HL-60 (cell line): ENCODE results near the gene MYH11.

Experiments
- DNase-seq, 2 experiments: peaks; one replicate each; pipeline ENCODE4 v3.0.0-alpha.2; 2010 to 2020; ENCODE audit warnings: low read depth in 1 of 2, low spot score in 1 of 2
- H3K27ac ChIP-seq: fragments of 250-450 bp; sonication (Bioruptor Pico); replicated peaks from 2 replicates; pipeline ENCODE4 v1.5.1; 2020; ENCODE audit warnings: mild to moderate bottlenecking, moderate library complexity
- H3K27me3 ChIP-seq: fragments of 250-450 bp; sonication (Bioruptor Pico); 2 replicates; pipeline ENCODE4 v1.5.1; 2021; ENCODE audit warnings: mild to moderate bottlenecking, moderate library complexity; ENCODE audit not compliant: insufficient read depth, poor library complexity, severe bottlenecking
- H3K4me3 ChIP-seq: replicated peaks from 2 replicates; pipeline ENCODE4 v1.5.1; 2011; ENCODE audit warnings: mild to moderate bottlenecking, control low read depth, low read length; ENCODE audit not compliant: insufficient read depth
- CTCF ChIP-seq: IDR thresholded peaks from one replicate; pipeline ENCODE4 v1.5.1; 2011; ENCODE audit warnings: low read length, control low read depth, inconsistent platforms; ENCODE audit not compliant: insufficient read depth
- GABPA ChIP-seq: IDR thresholded peaks from 2 replicates; pipeline ENCODE4 v1.6.1; 2012; ENCODE audit warnings: low read depth
- POLR2AphosphoS5 ChIP-seq: IDR thresholded peaks from 2 replicates; pipeline ENCODE4 v1.6.1; 2012; ENCODE audit warnings: low read depth
- REST ChIP-seq: IDR thresholded peaks from 2 replicates; pipeline ENCODE4 v1.6.1; 2012; ENCODE audit warnings: low read depth; ENCODE audit not compliant: insufficient replicate concordance
- SPI1 ChIP-seq: IDR thresholded peaks from 2 replicates; pipeline ENCODE4 v1.6.1; 2012; ENCODE audit warnings: low read depth, mild to moderate bottlenecking, borderline replicate concordance

The MYH11 gene

GRCh38 chr16:15759070-15759469, 97.8 kb downstream of the MYH11 start:
- H3K27me3 ChIP-seq: no peaks in the 10 kb centered on the region
- H3K4me3 ChIP-seq: no peak overlapping the region
- no peak overlapping the region for H3K27ac ChIP-seq
- TF ChIP-seq CTCF (no peak), REST (no peak), POLR2AphosphoS5 (no peak), GABPA (no peak), SPI1 (no peak)
- DNase-seq: no peak

- Histone ChIP-seq H3K27me3 (no peaks in the 10 kb centered on the region), H3K4me3 (no peak overlapping the region), H3K27ac (no peak overlapping the region)
- TF ChIP-seq CTCF (no peak), SPI1 (no peak), GABPA (no peak), POLR2AphosphoS5 (no peak), REST (no peak)
- DNase-seq: no peak
Measured at GRCh38 chr16:15757630-15758251, 99.1 kb downstream of the MYH11 start.

- Histone ChIP-seq H3K4me3 (no peak overlapping the region), H3K27me3 (no peaks in the 10 kb centered on the region), H3K27ac (no peak overlapping the region)
- TF ChIP-seq GABPA: no peak
- DNase-seq: no peak
Measured at GRCh38 chr16:15757077-15757386, 99.8 kb downstream of the MYH11 start.

- TF ChIP-seq POLR2AphosphoS5 (no peak), REST (no peak), GABPA (no peak), SPI1 (no peak), CTCF (no peak)
- Histone ChIP-seq H3K4me3 (no peak overlapping the region), H3K27me3 (no peaks in the 10 kb centered on the region), H3K27ac (no peak overlapping the region)
- DNase-seq: no peak
Measured at GRCh38 chr16:15754821-15755534, 101.8 kb downstream of the MYH11 start.
